ENCODE results near the gene CD80. TPM values are rescaled to one million over a fixed set of nuclear protein-coding genes. Genes with fewer than 3 reads are reported as not detected.

CD80 gene
- total and polyA plus RNA-seq, 9 of the 15 experiments (the other 6 are each of a cell fraction or from before 2014, with no cell fraction given) = 3.0 to 8.2 (median 5.7) TPM

DNA sequence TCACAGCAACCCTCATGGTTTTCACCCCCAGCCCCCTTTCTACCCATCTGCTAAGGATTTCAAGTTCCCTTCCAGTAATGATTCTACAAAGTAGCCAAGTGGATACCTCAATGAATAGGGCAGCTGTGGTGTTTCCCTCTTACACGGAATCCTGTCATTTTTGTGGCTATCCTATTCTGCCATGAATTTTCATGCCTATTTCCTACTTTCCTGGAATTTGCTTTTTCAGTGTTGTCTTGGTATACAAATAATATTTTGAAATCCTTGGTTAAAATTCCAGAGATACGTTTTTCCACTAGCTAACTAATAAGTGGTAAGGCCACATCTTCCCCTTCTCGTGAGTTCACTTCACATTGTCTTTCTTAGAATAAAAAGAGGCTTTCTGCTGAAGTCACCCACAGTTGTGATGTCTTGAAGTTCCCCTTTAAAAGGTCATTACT, 27.3 kb upstream of the CD80 start:
- no peaks in the 10 kb centered on the region; a peak in 1 of 5 replicates for H3K4me1 ChIP-seq (replicated peaks in 1 of 2; ENCODE audit: control insufficient read depth in 2 of 2, insufficient read depth in 2 of 2, low read length in 2 of 2)
- H3K79me2 ChIP-seq (ENCODE audit: control insufficient read depth, insufficient read depth, low read length) = no peaks in the 10 kb centered on the region
- no peak overlapping the region for H3K9ac ChIP-seq (ENCODE audit: insufficient read depth in 1 of 2, low read depth in 2 of 2, low read length in 2 of 2)
- no peaks in the 10 kb centered on the region for H3K9me1 ChIP-seq (ENCODE audit: control insufficient read depth, insufficient read depth, low read length)
- DNase-seq (ENCODE audit: extremely low read depth in 1 of 4, low spot score in 3 of 4) = no peak
- WGBS (ENCODE audit: insufficient coverage, low coverage, missing lambda C conversion rate) = 20% methylated on average over 3 of the region's 3 CpGs
- no peaks in the 10 kb centered on the region for H4K20me1 ChIP-seq (replicated peaks; ENCODE audit: control insufficient read depth, insufficient read depth, low read length)
- H3K27me3 ChIP-seq (ENCODE audit: control insufficient read depth in 2 of 2, insufficient read depth in 2 of 2, low read length in 2 of 2) = no peaks in the 10 kb centered on the region; a peak in 1 of 5 replicates
- ChIA-PET CTCF (ENCODE audit: low intra/inter-chr PET ratio) (no interaction called here), POLR2A (interaction anchor here (0.6 kb wide), 1 partner anchor 89 kb away, joined by 3 read pairs; no protein-coding TSS in a partner anchor)
- H2AFZ ChIP-seq (ENCODE audit: low read depth, low read length) = no peak overlapping the region
- no peak overlapping the region for H3K4me3 ChIP-seq
- no peak overlapping the region for H3K4me2 ChIP-seq (ENCODE audit: insufficient read depth, low read length)
- ATAC-seq = no peak
- no peak overlapping the region for H3K27ac ChIP-seq (ENCODE audit: extremely low read depth, low read depth, low read length)
- no TSS peak for BruUV-seq (replicated peaks)
- intact Hi-C loops (cut with micrococcal nuclease) = no loop called here
- FAIRE-seq = no peak
- H3K9me3 ChIP-seq (replicated peaks; ENCODE audit: control insufficient read depth, insufficient read depth, low read depth, low read length) = peaks cover 2% of the 10 kb centered on the region; the same call in 1 of the 2 replicates
- in situ Hi-C loops (cut with MboI) = no loop called here
- H3K36me3 ChIP-seq (ENCODE audit: control insufficient read depth, insufficient read depth, low read length) = no peaks in the 10 kb centered on the region
- TF ChIP-seq POLR3A (IDR thresholded peaks at IDR 0.05; ENCODE audit: borderline replicate concordance, extremely low read depth, insufficient read depth, insufficient read length) (no peak), ZZZ3 (IDR thresholded peaks at IDR 0.05) (no peak), CC2D1A (IDR thresholded peaks at IDR 0.05) (no peak), MCM5 (IDR thresholded peaks at IDR 0.05; ENCODE audit: low read depth) (no peak), SNRNP70 (optimal IDR thresholded peaks at IDR 0.05; ENCODE audit: low read depth, low read length) (no peak), CBX3 (IDR thresholded peaks at IDR 0.05; ENCODE audit: borderline replicate concordance in 1 of 2, low read length in 2 of 2) (no peak), XRCC4 (IDR thresholded peaks at IDR 0.05; ENCODE audit: extremely low read depth, insufficient read depth, insufficient read length) (no peak), PRMT5 (CRISPR knock-in tag; IDR thresholded peaks at IDR 0.05) (no peak)
- TF ChIP-seq, protein P1, sequence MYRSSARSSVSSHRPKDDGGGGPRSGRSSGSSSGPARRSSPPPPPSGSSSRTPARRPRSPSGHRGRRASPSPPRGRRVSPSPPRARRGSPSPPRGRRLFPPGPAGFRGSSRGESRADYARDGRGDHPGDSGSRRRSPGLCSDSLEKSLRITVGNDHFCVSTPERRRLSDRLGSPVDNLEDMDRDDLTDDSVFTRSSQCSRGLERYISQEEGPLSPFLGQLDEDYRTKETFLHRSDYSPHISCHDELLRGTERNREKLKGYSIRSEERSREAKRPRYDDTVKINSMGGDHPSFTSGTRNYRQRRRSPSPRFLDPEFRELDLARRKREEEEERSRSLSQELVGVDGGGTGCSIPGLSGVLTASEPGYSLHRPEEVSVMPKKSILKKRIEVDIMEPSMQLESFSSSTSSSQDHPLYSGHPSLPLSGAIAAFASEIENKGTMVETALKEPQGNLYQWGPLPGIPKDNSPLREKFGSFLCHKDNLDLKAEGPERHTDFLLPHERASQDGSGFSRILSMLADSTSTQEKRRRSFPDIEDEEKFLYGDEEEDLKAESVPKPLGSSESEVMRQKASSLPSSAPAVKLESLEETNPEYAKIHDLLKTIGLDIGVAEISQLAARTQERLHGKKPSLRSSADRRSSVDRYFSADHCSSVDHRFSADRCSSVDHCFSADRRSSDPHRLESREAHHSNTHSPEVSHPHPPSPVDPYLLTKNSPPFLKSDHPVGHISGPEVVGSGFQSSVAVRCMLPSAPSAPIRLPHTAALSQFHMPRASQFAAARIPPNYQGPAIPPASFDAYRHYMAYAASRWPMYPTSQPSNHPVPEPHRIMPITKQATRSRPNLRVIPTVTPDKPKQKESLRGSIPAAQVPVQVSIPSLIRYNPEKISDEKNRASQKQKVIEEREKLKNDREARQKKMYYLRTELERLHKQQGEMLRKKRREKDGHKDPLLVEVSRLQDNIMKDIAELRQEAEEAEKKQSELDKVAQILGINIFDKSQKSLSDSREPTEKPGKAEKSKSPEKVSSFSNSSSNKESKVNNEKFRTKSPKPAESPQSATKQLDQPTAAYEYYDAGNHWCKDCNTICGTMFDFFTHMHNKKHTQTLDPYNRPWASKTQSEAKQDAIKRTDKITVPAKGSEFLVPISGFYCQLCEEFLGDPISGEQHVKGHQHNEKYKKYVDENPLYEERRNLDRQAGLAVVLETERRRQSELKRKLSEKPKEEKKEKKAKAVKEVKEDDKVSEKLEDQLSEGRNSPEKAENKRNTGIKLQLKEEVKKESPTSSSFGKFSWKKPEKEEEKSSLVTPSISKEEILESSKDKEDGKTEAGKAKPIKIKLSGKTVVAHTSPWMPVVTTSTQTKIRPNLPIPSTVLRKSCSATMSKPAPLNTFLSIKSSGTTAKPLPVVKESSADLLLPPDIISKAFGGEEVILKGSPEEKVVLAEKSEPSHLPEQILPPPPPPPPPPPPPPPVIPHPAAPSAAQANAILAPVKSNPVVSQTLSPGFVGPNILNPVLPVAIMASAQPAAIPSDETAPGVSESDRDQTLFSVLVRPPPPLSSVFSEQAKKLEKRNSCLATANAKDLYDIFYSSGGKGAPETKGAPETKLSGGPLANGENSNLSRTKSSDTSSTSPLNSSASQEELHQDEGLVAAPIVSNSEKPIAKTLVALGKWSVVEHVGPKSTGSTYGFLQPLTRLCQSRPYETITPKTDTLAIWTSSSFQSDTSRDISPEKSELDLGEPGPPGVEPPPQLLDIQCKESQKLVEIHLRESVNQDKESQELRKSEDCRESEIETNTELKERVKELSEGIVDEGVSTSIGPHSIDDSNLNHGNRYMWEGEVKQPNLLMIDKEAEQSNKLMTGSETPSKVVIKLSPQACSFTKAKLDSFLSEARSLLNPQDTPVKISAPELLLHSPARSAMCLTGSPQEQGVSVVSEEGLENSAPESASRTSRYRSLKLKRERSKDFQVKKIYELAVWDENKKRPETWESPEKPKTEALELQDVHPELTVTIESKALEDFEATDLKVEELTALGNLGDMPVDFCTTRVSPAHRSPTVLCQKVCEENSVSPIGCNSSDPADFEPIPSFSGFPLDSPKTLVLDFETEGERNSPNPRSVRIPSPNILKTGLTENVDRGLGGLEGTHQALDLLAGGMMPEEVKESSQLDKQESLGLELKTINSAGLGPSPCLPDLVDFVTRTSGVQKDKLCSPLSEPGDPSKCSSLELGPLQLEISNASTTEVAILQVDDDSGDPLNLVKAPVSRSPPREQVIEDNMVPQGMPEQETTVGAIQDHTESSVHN (IDR thresholded peaks at IDR 0.05; ENCODE audit: borderline replicate concordance in 1 of 2, low read depth in 1 of 2) = no peak
- TF ChIP-seq, protein P2, sequence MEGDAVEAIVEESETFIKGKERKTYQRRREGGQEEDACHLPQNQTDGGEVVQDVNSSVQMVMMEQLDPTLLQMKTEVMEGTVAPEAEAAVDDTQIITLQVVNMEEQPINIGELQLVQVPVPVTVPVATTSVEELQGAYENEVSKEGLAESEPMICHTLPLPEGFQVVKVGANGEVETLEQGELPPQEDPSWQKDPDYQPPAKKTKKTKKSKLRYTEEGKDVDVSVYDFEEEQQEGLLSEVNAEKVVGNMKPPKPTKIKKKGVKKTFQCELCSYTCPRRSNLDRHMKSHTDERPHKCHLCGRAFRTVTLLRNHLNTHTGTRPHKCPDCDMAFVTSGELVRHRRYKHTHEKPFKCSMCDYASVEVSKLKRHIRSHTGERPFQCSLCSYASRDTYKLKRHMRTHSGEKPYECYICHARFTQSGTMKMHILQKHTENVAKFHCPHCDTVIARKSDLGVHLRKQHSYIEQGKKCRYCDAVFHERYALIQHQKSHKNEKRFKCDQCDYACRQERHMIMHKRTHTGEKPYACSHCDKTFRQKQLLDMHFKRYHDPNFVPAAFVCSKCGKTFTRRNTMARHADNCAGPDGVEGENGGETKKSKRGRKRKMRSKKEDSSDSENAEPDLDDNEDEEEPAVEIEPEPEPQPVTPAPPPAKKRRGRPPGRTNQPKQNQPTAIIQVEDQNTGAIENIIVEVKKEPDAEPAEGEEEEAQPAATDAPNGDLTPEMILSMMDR (IDR thresholded peaks at IDR 0.05 in 2 of 3, conservative IDR thresholded peaks at IDR 0.05 in 1 of 3; ENCODE audit: insufficient read depth in 2 of 3, low read depth in 1 of 3, low read length in 3 of 3) = no peak

Measured in K562 (cell line).